Ascending aorta (tissue), 2 donors: Measurements from ENCODE around the gene SLC12A6. TPM values are rescaled to one million over a fixed set of nuclear protein-coding genes. Genes with fewer than 3 reads are reported as not detected.
A peak's percentile ranks its signal among the peaks of the same experiment; 100 is the strongest.

Experiments used
- DNase-seq, 2 donors: peaks; one replicate each; pipeline ENCODE4 v3.0.0-alpha.2; 2019; ENCODE audit warnings: low spot score in 2 of 2
- H3K27ac ChIP-seq, 2 donors: fragments of 200-600 bp; sonication (generic); one replicate each; pipeline ENCODE4 v1.5.1; 2016 to 2017; ENCODE audit warnings: mild to moderate bottlenecking in 1 of 2
- H3K27me3 ChIP-seq: fragments of 200-600 bp; sonication (generic); one replicate; pipeline ENCODE4 v1.5.1; 2017
- H3K36me3 ChIP-seq, 2 donors: fragments of 200-600 bp; sonication (generic); one replicate each; pipeline ENCODE4 v1.5.1; 2016
- H3K4me1 ChIP-seq, 2 donors: fragments of 200-600 bp; sonication (generic); one replicate each; pipeline ENCODE4 v1.5.1; 2016 to 2017; ENCODE audit warnings: mild to moderate bottlenecking in 1 of 2
- H3K4me3 ChIP-seq, 2 donors: fragments of 200-600 bp; sonication (generic); one replicate each; pipeline ENCODE4 v1.5.1; 2016 to 2017; ENCODE audit warnings: mild to moderate bottlenecking in 1 of 2
- H3K9me3 ChIP-seq, 2 donors: fragments of 200-600 bp; sonication (generic); one replicate each; pipeline ENCODE4 v1.5.1; 2016
- intact Hi-C: fragments of 100-400 bp; cut with DNase I; formaldehyde crosslinking; loops from one replicate; pipeline ENCODE4 v1.15.1; 2023
- total RNA-seq: library from RNA; depleted of rRNA; stranded (reverse); fragments of >200 nt; gene quantifications from one replicate; pipeline ENCODE4 v1.1.0, GENCODE V29; 2016
- TF ChIP-seq, protein P1 (sequence below), 3 experiments: fragments of 200-600 bp in 2 of 3; fragments of 450-650 bp in 1 of 3; sonication (generic) in 2 of 3; IDR thresholded peaks; one replicate each; pipeline ENCODE4 v1.5.1; 2016 to 2019; ENCODE audit warnings: antibody characterized with exemption in 3 of 3, mild to moderate bottlenecking in 1 of 3, moderate library complexity in 1 of 3

Gene SLC12A6
- total RNA-seq, 1 donor from 2014 or later, result 65.8 TPM

DNA sequence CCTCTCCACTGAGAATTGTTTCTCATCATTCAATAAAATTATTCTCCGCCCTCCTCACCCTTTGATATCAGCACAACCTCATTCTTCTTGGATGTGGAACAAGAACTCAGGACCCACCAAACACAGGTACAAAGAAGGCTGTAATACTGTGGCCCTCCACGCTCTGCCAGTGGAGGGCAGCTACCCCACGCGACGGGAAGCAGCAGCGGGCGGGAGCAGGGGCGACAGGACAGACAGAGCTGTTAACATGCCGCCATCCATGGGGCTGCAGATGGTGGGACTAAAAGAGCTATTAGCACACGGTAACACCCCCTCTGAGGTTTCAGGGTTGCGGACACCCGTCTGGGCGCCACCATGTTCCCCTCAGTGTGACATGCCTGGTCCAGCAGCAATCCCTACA lies 75.2 kb downstream of the SLC12A6 start:
- no peak overlapping the region for H3K27ac ChIP-seq
- DNase-seq, result no peak
- H3K36me3 ChIP-seq, result peaks cover 11 to 14% of the 10 kb centered on the region in 2 donors
- H3K27me3 ChIP-seq, result no peaks in the 10 kb centered on the region
- no peaks in the 10 kb centered on the region for H3K4me1 ChIP-seq
- intact Hi-C loops, result no loop called here
- H3K9me3 ChIP-seq, result no peaks in the 10 kb centered on the region
- H3K4me3 ChIP-seq, result no peak overlapping the region
- TF ChIP-seq, protein P1, sequence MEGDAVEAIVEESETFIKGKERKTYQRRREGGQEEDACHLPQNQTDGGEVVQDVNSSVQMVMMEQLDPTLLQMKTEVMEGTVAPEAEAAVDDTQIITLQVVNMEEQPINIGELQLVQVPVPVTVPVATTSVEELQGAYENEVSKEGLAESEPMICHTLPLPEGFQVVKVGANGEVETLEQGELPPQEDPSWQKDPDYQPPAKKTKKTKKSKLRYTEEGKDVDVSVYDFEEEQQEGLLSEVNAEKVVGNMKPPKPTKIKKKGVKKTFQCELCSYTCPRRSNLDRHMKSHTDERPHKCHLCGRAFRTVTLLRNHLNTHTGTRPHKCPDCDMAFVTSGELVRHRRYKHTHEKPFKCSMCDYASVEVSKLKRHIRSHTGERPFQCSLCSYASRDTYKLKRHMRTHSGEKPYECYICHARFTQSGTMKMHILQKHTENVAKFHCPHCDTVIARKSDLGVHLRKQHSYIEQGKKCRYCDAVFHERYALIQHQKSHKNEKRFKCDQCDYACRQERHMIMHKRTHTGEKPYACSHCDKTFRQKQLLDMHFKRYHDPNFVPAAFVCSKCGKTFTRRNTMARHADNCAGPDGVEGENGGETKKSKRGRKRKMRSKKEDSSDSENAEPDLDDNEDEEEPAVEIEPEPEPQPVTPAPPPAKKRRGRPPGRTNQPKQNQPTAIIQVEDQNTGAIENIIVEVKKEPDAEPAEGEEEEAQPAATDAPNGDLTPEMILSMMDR (IDR thresholded peaks at IDR 0.05), result no peak

DNA sequence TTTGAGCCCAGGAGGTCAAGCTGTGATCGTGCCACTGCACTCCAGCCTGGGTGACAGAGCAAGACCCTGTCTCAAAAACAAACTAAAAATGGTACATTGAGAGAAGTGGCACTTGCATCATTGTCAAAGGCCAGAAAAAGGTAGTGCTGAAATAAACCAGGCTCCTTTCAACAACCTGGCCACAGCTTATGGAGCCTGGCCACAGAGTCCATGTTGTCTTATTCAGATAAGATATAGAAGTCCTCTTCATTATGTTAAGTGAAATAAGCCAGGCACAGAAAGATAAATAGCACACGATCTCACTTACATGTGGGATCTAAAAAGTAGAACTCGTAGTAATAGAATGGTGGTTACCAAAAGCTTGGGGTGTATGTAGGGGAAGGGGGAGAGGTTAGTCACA lies 78.0 kb downstream of the SLC12A6 start:
- H3K27ac ChIP-seq, result no peak overlapping the region
- TF ChIP-seq, protein P1 (IDR thresholded peaks at IDR 0.05), result no peak
- H3K9me3 ChIP-seq, result no peaks in the 10 kb centered on the region
- no peak for DNase-seq
- H3K36me3 ChIP-seq, result peaks cover 23 to 39% of the 10 kb centered on the region in 2 donors
- intact Hi-C loops, result no loop called here
- H3K27me3 ChIP-seq, result no peaks in the 10 kb centered on the region
- no peak overlapping the region for H3K4me3 ChIP-seq
- no peaks in the 10 kb centered on the region for H3K4me1 ChIP-seq

DNA sequence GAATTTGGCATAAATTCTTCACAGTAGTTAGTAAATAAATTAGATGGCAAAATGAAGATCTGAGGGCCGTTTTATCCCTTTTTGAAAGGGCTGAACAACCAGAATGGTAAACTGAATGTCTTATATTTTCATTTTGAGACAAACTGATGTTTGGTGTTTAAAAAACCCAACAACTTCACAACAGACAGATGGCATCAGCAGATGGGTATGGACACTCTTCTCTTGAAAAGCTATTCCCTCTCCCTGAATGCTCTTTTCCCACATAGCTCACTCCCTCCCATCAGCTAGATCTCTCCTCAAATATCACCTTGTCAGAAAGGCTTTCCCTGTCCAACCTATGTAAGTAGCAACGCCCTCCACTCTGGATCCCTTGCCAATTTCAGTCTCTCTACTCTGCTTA lies 79.4 kb downstream of the SLC12A6 start:
- Histone ChIP-seq H3K9me3 (no peaks in the 10 kb centered on the region), H3K4me3 (no peak overlapping the region), H3K36me3 (peaks cover 37 to 53% of the 10 kb centered on the region in 2 donors), H3K4me1 (no peaks in the 10 kb centered on the region), H3K27me3 (no peaks in the 10 kb centered on the region), H3K27ac (peak overlapping the region in 1 of 2 donors; percentile 12)
- intact Hi-C loops, result no loop called here
- TF ChIP-seq, protein P1 (IDR thresholded peaks at IDR 0.05), result no peak
- no peak for DNase-seq

DNA sequence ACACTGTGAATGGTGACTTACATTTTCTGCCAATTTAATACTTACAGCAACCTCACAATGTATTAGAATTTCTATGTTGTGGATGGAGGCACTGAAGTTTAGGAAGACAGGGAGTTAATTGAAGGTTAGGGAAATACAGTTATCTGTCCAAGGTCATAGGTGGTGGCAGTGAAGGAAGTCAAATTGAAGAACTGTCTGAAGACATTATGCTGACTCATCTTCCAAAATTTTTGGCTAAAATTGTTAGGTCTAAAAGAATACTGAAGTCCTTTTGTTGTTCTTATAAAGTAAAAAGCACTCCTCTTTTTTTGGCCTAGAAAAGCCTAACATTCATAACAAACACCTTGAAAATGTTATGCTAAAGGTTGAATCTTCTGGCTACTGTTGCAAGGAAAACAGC lies 85.0 kb downstream of the SLC12A6 start:
- DNase-seq, result no peak
- TF ChIP-seq, protein P1 (IDR thresholded peaks at IDR 0.05), result no peak
- intact Hi-C loops, result no loop called here
- Histone ChIP-seq H3K27me3 (no peaks in the 10 kb centered on the region), H3K4me3 (no peak overlapping the region), H3K9me3 (no peaks in the 10 kb centered on the region), H3K36me3 (peaks cover 68 to 94% of the 10 kb centered on the region in 2 donors), H3K27ac (no peak overlapping the region), H3K4me1 (no peaks in the 10 kb centered on the region)

DNA sequence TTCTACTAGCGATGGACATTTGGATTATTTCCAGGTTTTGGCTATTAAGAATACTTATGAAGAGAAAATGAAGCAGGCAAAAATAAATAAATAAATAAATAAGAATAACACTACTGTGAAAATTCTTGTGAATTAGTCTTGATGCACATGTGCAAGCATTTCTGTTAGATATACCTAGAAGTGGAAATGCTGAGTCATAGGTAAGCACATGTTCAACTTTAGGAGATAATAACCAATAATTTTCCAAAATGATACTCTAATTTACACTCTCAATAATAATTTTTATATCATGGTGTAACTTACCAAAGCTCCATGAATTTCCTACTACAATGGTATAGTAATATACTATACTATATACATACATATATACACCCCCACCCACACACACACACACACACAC lies 89.4 kb downstream of the SLC12A6 start:
- no peaks in the 10 kb centered on the region for H3K4me1 ChIP-seq
- H3K27me3 ChIP-seq, result no peaks in the 10 kb centered on the region
- TF ChIP-seq, protein P1 (IDR thresholded peaks at IDR 0.05), result no peak
- intact Hi-C loops, result no loop called here
- H3K36me3 ChIP-seq, result peaks cover 67 to 89% of the 10 kb centered on the region in 2 donors
- no peak overlapping the region for H3K4me3 ChIP-seq
- no peak overlapping the region for H3K27ac ChIP-seq
- DNase-seq, result no peak
- H3K9me3 ChIP-seq, result no peaks in the 10 kb centered on the region
